HG03095 (cell line): ENCODE results near the gene RETREG1.
"Not testable (repeated sequence)": the region's sequence is repeated elsewhere in the genome, so short reads cannot be mapped to it uniquely, and the experiment has no call there.

Source experiments
- ATAC-seq: cut with Tn5 transposase; IDR thresholded peaks from one replicate; pipeline ENCODE4 v1.9.1; 2021; ENCODE audit warnings: moderate library complexity; ENCODE audit not compliant: unreplicated experiment

Gene RETREG1

GRCh38 chr5:16616536-16617273 is at the start of gene RETREG1:
Gene RETREG1 (minus strand): TSS chr5:16616997. CDS start chr5:16616971, 26 bp downstream.
- ATAC-seq: peak; percentile 48

GRCh38 chr5:16666130-16666882 is 49.5 kb upstream of the RETREG1 start:
- ATAC-seq: no peak

- ATAC-seq: no peak
Observed at GRCh38 chr5:16665601-16666000, 48.8 kb upstream of the RETREG1 start.

DNA sequence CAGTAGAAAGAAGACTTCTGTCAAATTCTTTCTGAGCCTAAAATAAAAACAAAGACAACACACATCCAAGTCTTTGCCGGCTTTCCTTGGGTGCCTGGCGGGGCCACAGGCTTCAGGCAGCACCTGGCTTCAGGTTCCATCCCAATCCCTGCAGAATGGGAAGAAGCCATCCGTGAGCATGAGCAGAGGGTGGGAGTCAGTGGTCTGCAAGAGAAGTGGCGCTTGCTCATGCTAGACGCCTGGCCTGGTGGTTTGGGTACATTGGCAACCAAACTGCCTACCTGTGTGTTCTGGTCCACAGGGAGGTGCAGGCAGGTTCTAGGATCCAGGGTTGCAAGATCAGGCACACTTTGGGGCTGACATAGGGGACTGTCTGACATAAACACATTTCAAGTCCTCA is 47.6 kb upstream of the RETREG1 start:
- no peak for ATAC-seq

DNA sequence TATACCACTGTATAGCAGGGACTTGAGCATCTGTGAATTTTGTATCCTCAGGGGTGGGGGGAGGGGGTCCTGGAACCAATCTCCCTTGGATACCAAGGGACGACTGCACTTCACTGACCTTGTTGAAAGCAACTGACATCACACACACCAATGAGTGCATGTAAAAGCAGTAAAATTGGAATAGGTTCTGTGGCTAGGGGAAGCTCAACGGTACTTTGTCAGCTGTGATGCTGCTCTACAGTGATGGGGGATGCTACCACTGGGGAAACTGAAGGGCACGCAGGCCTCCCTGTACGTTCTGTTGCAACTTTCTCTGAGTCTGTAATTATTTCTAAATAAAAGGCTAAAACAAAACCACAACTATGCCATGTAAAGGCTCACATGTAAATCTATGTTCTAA is 47.0 kb upstream of the RETREG1 start:
- no peak for ATAC-seq

DNA sequence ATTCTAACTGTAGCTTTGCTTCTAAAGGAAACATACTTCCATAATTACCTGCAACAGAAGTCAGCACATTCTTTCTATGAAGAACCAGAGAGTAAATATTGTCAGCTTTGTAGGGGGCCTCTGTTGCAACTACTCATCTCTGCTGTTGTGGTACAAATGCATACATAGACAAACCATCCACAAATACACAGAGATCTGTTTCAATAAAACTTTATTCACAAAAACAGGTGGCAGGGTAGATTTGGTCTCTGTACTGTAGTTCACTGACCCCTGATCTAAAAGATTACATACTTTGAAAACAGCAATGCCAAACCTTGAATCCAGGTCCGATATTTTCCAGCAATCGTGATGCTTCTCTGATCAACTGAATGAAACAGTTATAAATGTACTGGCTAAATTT is 44.9 kb upstream of the RETREG1 start:
- no peak for ATAC-seq

GRCh38 chr5:16660982-16661381 is 44.2 kb upstream of the RETREG1 start:
- ATAC-seq: no peak

GRCh38 chr5:16659536-16659935 is 42.7 kb upstream of the RETREG1 start:
- ATAC-seq: no peak

DNA sequence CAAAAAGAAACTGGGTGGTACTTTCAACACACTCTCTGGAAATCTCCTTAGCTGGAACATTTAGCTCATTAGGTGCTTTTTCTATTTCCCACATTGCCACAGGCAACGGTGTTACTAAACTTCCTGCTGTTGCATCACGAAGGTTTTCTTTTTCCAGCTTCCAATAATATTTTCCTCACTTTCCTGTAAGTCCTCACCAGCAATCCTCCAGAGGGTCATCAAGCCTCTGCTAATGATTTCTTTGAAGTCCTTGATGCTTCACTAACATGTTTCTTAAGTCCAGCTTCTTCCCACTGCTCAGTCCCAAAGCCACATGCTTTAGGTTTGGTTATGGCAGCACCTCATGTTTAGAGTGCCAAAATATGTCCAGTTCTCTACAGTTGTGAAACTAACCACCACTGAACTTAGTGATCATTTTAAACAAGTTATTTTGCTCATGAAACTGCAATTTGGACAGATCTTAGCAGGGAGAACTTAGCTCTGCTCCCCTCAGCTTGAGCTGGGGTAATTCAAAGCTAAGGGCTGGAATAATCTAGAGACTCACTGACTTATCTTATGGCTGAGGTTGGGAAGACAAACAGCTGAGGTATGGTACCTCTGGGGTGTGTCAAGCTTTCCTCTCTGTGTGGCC is 39.9 kb upstream of the RETREG1 start:
- ATAC-seq: no peak

DNA sequence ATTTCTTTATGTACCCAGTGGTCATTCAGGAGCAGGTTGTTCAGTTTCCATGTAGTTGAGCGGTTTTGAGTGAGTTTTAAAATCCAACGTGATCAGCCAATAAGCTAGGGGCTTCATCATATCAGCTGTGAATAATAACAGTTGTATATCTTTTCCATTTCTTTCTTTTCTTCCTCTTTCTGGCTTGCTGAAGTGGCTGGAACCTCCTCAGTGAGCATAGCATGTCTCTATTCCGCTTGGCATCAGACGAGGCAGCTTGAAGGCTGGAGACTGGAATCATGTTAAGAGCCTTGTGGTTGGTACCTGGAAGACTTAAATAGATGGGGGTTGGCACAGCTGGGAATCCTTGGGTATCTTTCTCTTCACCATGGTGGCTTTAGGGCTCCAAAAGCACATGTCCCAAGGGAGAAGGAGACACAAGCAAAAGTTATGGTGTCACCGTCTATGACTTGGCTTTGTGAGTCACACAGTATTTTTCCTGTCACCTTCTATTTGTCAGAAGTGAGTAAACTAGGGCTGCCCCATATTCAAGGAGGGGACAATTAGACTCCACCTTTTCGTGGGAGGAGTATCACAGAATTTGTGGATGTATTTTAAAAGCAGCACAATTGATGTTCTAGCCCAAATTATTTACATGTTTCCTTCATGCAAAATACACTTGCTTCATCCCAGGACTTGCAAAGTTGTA is 38.0 kb upstream of the RETREG1 start:
- ATAC-seq: no peak

DNA sequence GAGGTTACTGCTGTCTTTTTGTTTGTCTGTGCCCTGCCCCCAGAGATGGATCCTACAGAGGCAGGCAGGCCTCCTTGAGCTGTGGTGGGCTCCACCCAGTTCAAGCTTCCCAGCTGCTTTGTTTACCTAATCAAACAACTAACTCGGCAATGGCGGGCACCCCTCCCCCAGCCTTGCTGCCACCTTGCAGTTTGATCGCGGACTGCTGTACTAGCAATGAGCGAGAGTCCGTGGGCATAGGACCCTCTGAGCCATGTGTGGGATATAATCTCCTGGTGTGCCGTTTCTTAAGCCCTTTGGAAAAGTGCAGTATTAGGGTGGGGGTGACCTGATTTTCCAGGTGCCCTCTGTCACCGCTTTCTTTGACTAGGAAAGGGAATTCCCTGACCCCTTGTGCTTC is 31.9 kb upstream of the RETREG1 start:
- ATAC-seq: not testable (repeated sequence)

- no peak for ATAC-seq
Observed at GRCh38 chr5:16644301-16644889, 27.6 kb upstream of the RETREG1 start.

GRCh38 chr5:16642867-16643266 is 26.1 kb upstream of the RETREG1 start:
- ATAC-seq: no peak

GRCh38 chr5:16639206-16639605 is 22.4 kb upstream of the RETREG1 start:
- ATAC-seq: no peak

GRCh38 chr5:16628376-16628775 is 11.6 kb upstream of the RETREG1 start:
- no peak for ATAC-seq

- peak; percentile 77 for ATAC-seq
Observed at GRCh38 chr5:16626696-16627264, 10.0 kb upstream of the RETREG1 start.

DNA sequence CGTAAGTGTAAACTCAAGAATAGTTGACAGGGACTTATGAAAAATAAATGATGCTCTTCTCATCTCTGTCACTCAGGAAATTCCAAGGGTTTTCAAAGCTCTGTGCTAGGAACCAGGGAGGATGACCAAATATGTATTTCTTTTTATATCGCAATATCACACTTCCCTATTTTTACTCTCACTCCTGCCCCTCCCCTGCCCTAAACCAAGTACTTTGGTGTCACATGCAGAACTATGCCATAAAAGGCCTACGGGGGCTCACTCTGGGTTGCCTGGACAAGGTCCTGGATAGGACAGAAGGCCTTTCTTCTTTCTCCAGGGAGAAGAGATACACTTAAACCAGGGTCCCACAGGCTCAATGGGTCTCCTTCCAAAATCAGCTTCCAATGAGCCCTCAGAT is 8.3 kb upstream of the RETREG1 start:
- no peak for ATAC-seq

DNA sequence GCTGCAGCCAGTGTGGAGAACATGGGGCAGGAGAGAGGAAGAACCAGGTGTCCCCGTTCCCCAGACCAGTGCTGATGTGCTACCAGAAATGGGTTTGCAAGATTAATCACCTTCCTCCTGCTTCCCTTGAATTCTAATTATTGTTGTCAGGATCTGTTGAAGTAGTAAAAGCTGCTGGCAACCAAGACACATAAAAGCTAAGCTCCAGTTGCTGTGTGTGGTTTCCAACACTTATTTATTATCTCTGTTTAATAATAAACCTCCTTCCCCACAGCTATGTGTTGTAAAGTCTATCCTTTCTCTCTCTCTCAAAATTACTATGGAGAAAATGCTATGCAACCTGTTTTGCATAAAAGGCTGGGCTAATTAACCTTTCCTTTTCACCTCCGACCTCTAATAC is 2.3 kb upstream of the RETREG1 start:
- no peak for ATAC-seq

DNA sequence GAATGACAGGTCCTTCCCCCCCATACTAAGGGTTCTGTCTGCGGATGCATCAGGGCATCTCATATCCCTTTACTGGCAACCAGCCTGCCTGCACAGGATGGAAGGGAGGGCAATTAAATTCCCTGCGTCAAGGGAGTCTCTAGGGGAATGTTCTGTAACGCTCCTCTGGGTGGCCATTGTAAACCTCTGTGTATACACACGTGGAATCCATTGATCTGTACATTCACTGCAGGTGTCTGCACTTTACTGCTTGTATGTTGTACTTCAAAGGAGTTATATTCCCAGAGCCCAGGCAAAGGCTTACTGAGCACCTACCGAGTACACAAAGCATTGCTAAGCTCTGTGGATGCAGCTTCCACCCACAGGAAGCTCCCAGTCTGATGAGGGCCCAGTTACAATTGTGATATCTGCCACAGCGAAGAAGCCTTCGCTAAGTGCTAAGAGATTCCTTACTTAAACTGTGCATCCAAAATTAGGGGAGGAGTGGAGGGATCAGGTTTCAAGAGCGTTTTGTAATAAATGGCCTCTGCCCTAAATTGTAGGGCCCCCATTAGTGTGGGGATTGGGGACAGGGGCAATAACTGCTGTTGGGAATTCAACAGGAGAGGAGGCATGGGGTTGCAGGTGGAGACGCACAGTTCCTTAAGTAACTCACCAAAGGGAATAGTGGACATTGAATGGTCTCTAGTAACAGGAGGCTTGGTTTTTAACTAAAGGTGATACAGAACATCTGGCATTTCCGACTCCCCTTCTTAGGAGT is 1.5 kb upstream of the RETREG1 start:
- no peak for ATAC-seq
